Choroid plexus epithelial cell (primary cell): ENCODE data around the gene WSB1.
A peak's percentile ranks its signal among the peaks of the same experiment; 100 is the strongest.

Experiments
- DNase-seq: peaks from one replicate; pipeline ENCODE4 v3.0.0-alpha.2; 2010; ENCODE audit warnings: low read depth
- H3K4me3 ChIP-seq: 2 replicates; pipeline ENCODE4 v1.5.1; 2011; ENCODE audit warnings: low read depth, mild to moderate bottlenecking, control low read depth, low read length, moderate library complexity
- CTCF ChIP-seq: conservative IDR thresholded peaks from 2 replicates; pipeline ENCODE4 v1.5.1; 2011; ENCODE audit warnings: low read depth, mild to moderate bottlenecking, control low read depth, inconsistent platforms, low read length, moderate library complexity

Gene WSB1

GRCh38 chr17:27318228-27318627 lies 24.3 kb downstream of the WSB1 start:
- H3K4me3 ChIP-seq, result no peak overlapping the region
- no peak for TF ChIP-seq CTCF
- no peak for DNase-seq

- no peak for TF ChIP-seq CTCF
These were observed 24.7 kb downstream of the WSB1 start for GRCh38 chr17:27318633-27319032.

GRCh38 chr17:27319541-27320221 lies 25.8 kb downstream of the WSB1 start:
- H3K4me3 ChIP-seq, result no peak overlapping the region
- no peak for TF ChIP-seq CTCF
- peak; percentile 73 for DNase-seq

More at GRCh38 chr17:27318633-27319032, 24.7 kb downstream of the WSB1 start:
- no peak for DNase-seq
- no peak overlapping the region for H3K4me3 ChIP-seq

- no peak for TF ChIP-seq CTCF
- H3K4me3 ChIP-seq, result no peak overlapping the region
- no peak for DNase-seq
These were observed 26.3 kb downstream of the WSB1 start for GRCh38 chr17:27320222-27320560.

- DNase-seq, result no peak
- TF ChIP-seq CTCF, result no peak
- H3K4me3 ChIP-seq, result no peak overlapping the region
These were observed 27.5 kb downstream of the WSB1 start for GRCh38 chr17:27321372-27321771.

GRCh38 chr17:27322026-27322425 lies 28.1 kb downstream of the WSB1 start:
- TF ChIP-seq CTCF, result no peak
- no peak for DNase-seq
- no peak overlapping the region for H3K4me3 ChIP-seq
